ENCODE data around the gene FAM20B.

DNA sequence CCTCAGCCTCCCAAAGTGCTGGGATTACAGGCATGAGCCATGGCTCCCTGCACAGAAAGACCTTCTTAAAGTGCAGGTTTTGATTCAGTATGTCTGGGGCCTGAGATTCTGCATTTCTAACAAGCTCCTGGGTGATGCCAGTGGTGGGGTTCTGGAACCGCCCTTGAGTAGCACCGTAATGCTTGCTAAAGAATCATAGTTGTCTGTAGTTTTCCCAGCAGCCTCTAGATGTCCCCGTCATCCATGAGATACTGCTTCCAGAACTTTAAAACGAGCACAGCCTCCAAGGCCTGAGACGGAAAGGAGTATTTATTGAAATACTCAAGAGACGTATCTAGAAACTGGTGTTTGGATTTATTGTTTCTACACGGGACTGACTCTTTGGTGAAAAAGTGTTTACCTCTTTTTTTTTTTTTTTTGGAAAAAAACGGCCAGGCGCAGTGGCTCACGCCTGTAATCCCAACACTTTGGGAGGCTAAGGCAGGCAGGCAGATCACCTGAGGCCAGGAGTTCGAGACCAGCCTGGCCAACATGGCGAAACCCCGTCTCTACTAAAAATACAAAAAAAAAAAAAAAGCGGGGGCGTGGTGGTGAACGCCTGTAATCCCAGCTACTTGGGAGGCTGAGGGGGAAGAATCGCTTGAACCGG is 53.5 kb downstream of the FAM20B start:
- TF ChIP-seq ZNF274 (IDR thresholded peaks at IDR 0.05; ENCODE audit: low read depth, low read length) (no peak), YY1 (IDR thresholded peaks at IDR 0.05; ENCODE audit: insufficient read depth, insufficient read length) (no peak), SUZ12 (IDR thresholded peaks at IDR 0.05; ENCODE audit: extremely low read depth, insufficient read depth, insufficient read length) (no peak)

All from NT2/D1 (cell line).